NCI-H2107 treated with DMSO at 0.1 percent for 48 hours (cell line): ENCODE measurements around the gene ICAM5.
"Not testable (repeated sequence)": the region's sequence is repeated elsewhere in the genome, so short reads cannot be mapped to it uniquely, and the experiment has no call there.

Experiments
- DNase-seq: peaks from one replicate; lab custom pipeline; 2025; ENCODE audit not compliant: unreplicated experiment; lab: John Stamatoyannopoulos, UW

The ICAM5 gene, protein sequence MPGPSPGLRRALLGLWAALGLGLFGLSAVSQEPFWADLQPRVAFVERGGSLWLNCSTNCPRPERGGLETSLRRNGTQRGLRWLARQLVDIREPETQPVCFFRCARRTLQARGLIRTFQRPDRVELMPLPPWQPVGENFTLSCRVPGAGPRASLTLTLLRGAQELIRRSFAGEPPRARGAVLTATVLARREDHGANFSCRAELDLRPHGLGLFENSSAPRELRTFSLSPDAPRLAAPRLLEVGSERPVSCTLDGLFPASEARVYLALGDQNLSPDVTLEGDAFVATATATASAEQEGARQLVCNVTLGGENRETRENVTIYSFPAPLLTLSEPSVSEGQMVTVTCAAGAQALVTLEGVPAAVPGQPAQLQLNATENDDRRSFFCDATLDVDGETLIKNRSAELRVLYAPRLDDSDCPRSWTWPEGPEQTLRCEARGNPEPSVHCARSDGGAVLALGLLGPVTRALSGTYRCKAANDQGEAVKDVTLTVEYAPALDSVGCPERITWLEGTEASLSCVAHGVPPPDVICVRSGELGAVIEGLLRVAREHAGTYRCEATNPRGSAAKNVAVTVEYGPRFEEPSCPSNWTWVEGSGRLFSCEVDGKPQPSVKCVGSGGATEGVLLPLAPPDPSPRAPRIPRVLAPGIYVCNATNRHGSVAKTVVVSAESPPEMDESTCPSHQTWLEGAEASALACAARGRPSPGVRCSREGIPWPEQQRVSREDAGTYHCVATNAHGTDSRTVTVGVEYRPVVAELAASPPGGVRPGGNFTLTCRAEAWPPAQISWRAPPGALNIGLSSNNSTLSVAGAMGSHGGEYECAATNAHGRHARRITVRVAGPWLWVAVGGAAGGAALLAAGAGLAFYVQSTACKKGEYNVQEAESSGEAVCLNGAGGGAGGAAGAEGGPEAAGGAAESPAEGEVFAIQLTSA

DNA sequence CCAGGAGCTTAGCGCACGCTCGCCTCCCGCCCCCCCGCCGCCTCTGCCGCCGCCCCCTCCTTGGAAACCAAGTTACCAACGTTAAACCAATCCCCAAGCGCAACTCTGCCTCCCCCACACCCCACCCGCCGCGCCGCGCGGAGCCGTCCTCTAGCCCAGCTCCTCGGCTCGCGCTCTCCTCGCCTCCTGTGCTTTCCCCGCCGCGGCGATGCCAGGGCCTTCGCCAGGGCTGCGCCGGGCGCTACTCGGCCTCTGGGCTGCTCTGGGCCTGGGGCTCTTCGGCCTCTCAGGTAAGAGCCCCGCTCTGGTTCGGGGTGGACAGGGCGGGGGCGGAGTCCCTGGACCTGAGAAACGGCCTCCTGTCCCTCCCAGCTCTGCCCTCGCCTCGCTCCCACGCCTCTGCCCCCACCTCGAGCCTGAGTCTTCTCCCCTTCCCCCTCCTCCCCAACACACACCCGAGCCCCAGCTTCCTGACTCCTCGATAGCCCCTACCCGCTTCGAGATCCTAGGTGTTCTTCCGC lies at the start of gene ICAM5:
TSS of gene ICAM5 (plus strand) at position 117 of the 521 bp plus-strand sequence. CDS start at position 209, 92 bp downstream.
- peak; percentile 10 for DNase-seq

DNA sequence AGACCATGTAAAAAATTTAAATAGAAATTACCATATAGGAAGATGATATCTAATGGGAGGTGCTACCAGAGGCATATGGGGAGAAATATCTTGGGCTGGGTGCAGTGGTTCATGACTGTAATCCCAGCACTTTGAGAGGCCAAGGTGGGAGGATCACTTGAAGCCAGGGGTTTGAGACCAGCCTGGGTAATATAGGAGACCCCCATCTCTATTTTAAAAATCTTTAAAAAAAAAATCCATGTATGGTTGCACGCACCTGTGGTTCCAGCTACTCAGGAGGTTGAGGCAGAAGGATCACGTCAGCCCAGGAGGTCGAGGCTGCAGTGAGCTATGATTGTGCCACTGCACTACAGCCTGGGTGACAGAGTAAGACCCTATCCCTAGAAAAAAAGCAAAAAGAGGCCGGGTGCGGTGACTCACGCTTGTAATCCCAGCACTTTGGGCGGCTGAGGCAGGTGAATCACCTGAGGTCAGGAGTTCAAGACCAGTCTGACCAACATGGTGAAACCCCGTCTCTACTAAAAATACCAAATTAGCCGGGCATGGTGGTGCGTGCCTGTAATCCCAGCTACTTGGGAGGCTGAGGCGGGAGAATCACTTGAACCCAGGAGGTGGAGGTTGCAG lies 47.8 kb upstream of the ICAM5 start:
- DNase-seq = not testable (repeated sequence)

DNA sequence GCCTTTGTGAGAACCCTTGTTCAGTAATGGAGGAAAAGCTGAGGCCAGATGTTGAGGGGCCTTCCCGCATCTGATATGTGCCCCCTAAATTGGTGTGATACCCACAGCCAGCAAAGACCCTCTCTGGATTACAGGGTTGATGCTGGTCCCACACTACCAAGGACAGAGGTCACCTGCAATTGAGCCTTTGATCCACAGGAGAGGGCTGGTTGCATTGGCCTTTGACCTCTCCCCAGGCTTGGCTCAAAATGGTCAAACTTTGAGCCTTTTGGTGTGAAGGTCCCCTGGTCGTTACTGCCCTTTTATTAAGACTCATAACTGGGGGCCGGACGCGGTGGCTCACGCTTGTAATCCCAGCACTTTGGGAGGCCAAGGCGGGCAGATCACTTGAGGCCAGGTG lies 46.1 kb upstream of the ICAM5 start:
- no peak for DNase-seq

GRCh38 chr19:10245189-10245939 lies 44.4 kb upstream of the ICAM5 start:
- DNase-seq = no peak

DNA sequence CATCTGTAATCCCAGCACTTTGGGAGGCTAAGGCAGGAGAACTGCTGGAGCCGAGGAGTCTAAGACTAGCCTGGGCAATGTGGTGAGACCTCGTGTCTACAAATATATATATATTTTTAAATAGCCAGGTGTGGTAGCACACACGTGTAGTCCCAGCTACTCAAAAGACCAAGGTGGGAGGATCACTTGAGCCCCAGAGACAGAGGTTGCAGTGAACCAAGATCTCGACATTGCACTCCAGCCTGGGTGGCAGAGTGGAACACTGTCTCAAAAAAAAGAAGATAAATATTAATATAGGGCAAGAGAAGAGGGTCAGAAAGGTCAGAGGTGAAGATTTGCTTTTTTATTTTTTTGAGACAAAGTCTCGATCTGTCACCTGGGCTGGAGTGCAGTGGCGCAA lies 43.2 kb upstream of the ICAM5 start:
- DNase-seq = no peak

DNA sequence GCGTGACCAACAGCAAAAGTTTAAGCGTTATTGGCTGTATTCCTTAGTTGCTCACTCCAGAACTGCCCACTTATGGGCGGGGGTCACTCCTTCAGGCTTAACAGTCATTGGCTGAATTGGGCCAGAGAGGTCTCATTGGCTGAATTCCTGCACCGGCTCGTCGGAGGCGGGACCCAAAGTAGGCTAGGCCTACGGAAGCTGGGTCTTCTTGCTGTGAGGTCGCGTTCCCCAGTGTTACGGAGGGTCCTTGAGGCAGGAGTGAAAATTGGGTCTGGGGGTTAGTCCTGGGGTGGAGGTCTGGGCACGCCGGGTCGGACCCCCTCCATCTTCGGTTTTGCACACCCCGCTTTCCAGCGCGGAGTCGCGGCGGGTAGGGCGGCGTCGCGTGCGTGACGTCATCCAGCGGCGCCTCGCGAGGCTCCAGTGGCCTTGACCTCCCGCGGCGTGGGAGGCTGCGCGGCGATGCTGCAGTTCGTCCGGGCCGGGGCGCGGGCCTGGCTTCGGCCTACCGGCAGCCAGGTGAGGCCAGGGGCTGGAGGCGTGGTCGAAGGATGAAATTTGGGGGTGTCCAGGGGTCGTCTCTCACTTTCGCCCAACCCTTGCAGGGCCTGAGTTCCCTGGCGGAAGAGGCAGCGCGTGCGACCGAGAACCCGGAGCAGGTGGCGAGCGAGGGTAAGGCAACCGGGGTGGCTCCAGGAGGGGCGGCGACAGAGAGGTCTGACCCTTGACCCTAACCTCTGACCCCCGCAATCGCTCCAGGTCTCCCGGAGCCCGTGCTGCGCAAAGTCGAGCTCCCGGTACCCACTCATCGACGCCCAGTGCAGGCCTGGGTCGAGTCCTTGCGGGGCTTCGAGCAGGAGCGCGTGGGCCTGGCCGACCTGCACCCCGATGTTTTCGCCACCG lies 37.7 kb upstream of the ICAM5 start, which contains the start of gene MRPL4:
TSS of gene MRPL4 (plus strand) at position 423 of the 903 bp plus-strand sequence. CDS start at position 463, 40 bp downstream.
- peak; percentile 98 for DNase-seq

DNA sequence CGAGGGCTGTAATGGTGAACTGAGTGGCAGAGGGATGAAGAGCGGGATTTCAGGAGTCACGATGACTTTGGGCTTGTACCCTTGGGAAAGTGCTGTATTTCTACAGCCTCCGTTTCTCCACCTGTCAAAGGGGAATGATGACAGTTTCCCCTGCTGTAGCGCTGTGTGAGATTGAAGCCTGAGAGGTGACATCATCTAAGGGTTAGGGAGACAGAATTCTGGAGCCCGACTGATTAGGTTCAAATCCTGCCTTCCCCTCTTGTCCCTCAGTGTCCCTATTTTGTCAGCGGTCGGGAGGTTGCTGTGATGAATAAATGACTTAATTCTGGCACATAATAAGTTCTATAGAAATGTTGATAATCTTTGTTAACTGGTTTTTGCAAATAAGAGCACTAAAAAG lies 37.0 kb upstream of the ICAM5 start:
- DNase-seq = no peak

GRCh38 chr19:10254244-10254643 lies 35.5 kb upstream of the ICAM5 start:
- DNase-seq = no peak

DNA sequence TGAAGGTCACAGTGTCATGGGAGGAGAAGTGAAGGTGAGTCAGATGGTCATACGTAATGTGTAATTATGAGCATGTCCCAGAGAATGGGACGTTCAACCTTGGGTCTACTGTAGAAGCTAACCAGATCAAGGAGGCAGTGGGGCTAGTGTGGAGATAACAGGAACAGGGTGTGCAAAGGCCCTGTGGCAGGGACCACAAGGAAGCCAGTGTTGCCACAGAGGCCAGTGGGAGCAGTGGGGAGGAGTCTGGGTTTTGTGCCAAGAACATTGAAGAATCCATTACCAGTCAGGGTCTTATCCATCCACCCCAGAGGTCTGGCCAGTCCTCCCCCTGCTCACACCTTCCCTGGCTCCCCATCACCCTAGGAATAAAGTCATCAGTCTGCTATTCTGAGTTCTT lies 34.4 kb upstream of the ICAM5 start:
- DNase-seq = no peak

DNA sequence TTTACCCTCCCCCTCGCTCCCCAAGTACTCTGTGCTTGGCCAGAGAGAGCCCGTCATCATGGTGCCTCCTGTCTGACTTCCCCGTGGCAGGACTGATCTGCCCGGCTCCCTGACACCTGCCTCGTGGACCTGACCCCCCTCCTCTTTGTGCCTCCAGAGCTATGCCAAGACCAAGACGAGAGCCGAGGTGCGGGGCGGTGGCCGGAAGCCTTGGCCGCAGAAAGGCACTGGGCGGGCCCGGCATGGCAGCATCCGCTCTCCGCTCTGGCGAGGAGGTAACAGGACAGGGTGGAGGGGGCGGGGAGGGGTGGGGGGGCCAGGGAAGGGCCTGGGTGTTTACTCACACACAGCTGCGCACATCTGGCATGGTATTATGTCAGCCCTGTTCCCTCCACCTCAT lies 33.2 kb upstream of the ICAM5 start:
- no peak for DNase-seq

DNA sequence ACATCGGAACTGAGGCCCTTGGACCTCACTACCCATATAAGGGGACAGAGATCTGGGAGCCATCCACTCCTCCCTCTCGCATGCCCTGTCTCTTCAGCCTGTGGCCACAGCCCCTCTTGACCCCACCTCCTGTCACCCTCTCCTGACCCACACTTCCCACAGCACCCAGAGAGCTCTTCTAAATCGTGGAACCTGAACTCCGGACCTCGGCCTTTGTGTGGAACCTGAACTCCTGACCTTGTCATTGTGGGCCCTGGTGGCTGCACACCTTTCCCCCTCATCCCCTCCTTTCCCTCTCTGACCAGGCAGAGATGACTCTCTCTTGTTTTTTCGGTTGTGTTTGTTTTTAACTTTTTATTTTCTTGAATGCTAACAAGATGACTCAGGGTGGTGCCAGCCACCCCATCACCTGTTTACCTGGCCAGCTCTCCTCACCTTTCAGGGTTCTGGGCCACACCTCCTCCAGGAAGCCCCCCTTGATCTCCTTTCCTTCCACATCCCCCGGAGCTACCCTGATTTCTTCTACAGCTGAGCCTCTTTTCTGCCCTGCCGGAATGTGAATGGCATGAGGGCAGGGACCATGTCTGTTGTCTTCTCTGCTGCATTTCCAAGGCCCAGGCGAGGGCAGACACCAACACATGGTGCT lies 32.7 kb upstream of the ICAM5 start:
- DNase-seq = no peak

- DNase-seq = no peak
Observed at GRCh38 chr19:10258080-10258710, 31.6 kb upstream of the ICAM5 start.

DNA sequence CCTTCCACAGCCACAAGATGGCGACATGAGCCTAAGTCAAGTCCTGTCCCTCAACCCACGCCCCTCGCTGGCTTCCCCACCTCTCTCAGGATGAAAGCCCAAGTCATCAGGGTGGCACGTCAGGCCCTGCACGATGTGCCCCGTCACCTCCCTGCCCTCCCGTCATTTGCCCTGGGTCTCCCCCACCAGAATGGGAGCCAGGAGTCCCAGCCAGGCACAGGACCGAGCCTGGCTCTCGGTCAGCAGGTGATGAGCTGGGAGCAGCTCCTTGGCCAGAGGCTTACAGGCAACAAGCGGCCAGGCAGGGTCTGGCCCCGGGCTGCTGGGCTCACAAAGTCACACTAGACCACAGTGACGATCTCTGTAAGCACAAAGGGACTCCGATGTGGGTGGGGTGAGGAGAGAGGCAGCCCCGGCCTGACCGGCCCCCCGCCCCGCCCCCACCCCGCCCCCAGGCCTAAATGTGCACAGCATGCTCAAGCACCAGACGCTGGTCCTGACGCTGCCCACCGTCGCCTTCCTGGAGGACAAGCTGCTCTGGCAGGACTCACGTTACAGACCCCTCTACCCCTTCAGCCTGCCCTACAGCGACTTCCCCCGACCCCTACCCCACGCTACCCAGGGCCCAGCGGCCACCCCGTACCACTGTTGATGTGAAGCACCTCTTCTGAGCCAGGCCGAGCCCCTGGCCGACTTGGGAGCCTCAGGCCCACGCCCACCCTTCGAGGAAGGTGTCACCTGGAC lies 30.4 kb upstream of the ICAM5 start:
- DNase-seq = peak; percentile 34

DNA sequence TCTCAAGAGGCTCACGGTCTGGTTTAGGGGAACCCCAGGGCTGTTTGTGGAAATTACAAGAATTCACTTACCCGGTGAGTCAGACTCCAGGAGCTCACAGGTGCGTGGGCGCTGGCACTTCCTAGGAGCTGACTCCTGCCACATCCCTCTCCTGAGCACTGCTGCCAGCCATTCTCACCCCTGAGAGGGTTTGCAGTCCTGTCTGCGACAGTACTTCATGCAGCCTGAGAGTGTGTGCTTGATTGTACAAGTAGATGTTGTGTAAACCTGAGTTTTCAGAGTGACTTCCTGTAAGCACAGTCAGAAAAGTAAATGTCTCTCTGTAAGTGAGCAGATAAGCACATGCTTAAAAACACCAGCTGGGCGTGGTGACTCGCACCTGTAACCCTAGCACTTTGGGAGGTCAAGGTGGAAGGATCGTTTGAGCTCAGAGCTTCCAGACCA lies 29.6 kb upstream of the ICAM5 start:
- DNase-seq = no peak

DNA sequence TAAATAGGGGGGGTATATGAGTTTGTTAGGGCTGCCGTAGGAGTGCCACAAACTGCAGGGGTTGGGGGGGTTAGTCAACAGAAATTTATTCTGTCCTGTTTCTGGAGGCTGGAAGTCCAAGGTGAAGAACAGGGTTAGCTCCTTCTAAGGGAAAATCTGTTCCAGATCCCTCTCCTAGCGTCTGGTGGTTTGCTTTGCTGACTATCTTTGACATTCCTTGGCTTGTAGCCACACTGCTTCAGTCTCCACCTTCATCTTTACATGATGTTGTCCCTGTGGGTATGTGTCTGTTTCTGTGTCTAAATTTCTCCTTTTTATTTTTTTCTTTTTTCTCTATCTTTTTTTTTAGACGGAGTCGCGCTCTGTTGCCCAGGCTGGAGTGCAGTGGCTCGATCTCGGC lies 27.0 kb upstream of the ICAM5 start:
- no peak for DNase-seq

DNA sequence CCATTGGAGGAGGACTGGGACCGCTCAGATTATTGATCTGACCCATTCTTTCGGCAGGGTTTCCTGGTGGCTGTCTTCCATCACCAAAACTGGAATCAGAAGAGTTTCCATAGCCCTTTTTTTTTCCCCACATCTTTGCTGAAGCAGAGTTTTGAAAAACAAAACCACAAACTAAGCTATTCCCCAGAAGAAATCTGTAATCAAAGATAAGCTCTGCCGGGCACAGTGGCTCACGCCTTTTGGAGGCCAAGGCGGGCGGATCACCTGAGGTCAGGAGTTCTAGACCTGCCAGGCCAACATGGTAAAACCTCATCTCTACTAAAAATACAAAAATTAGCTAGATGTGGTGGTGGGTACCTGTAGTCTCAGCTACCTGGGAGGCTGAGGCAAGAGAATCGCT lies 23.0 kb upstream of the ICAM5 start:
- DNase-seq = no peak

GRCh38 chr19:10268071-10268470 lies 21.7 kb upstream of the ICAM5 start:
- no peak for DNase-seq
